Measurements from ENCODE around the gene DLGAP4. TPM values are rescaled to one million over a fixed set of nuclear protein-coding genes. Genes with fewer than 3 reads are reported as not detected.

Gene DLGAP4
- total and polyA plus RNA-seq, 10 of the 15 experiments (the other 5 are each of a cell fraction or from before 2014, with no cell fraction given): 0.42 to 43.3 (median 19.0) TPM

DNA sequence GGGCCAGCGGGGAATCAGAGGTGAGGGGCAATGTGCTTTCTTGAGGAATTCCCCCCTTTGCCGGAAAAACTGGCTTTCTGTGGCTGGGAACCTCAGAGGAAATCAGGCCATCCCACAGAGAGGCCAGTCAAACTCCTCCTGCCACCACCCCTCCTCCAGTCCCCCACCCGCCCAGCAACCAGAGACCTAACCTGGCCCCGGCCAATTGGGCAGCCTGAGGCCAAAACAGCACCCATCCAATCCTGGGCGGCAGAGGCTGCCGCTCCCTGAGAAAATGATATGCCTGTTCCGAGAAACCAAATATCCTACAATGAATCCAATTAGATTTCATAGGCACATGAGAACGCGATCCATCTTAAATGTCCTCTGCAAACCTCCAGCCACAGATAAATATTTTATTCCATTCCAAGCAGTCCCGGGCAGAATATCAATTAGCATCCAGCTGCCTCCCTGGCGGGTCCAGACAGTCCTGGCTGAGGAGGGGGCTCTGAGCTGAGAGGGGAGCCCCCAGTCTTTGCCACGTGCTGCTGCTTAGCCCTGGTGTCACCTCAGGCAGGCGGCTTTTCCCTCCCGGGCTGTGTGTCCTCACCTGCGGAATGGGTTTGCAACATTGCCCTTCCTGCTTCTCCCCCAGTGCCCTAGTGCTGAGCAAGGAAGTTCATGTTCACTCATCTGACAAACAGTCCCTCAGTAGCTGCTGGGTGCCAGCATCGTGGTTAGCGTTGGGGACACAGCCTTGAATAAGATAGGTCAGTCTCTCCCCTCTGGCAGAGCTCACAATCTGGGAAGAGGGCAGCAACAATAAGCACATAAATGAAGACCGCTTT lies 95.0 kb downstream of the DLGAP4 start (continued):
- no peak for TF ChIP-seq PAX8 (IDR thresholded peaks at IDR 0.05)

DNA sequence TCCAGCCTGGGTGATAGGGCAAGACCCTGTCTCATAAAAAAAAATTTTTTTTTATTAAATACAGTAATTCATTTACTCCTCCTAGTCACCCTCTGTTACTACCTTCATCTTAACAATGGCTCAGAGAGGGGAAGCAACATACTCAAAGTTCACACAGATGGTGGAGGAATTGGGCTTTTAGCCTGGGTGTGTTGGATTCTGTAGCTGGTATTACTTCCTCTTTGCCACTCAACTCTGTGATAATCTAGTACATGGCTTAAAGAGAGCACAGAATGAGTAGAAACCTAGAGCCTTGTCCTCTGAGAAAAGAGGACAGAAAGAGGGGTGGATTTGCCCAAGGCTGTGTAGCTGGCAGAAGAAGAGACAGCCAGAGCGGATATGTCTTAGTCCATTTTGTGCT lies 96.6 kb downstream of the DLGAP4 start:
- no peak overlapping the region for H3K4me2 ChIP-seq (ENCODE audit: control insufficient read depth, insufficient read depth)
- no peaks in the 10 kb centered on the region for H3K9me3 ChIP-seq (replicated peaks; ENCODE audit: control insufficient read depth, insufficient read depth, low read length)
- BruUV-seq (replicated peaks): no TSS peak
- 0% methylated on average over 1 of the region's 1 CpG for WGBS (ENCODE audit: insufficient coverage, insufficient replicate concordance, low lambda C conversion rate, missing lambda C conversion rate)
- ChIA-PET CTCF (no interaction called here), SMC1A (ENCODE audit: uncharacterized antibody, unreplicated experiment) (no interaction called here), RAD21 (ENCODE audit: unreplicated experiment) (no interaction called here), POLR2A (no interaction called here)
- no peaks in the 10 kb centered on the region for H3K27me3 ChIP-seq (replicated peaks in 1 of 2; ENCODE audit: control insufficient read depth in 2 of 2, insufficient read depth in 2 of 2, low read length in 1 of 2)
- in situ Hi-C loops (cut with MboI) (no loop called here), intact Hi-C loops (cut with micrococcal nuclease; ENCODE audit: unreplicated experiment) (no loop called here)
- no peaks in the 10 kb centered on the region for H3K79me2 ChIP-seq (ENCODE audit: control insufficient read depth, insufficient read depth, low read length)
- H3K27ac ChIP-seq (ENCODE audit: control insufficient read depth, insufficient read depth): no peak overlapping the region
- no peaks in the 10 kb centered on the region for H4K20me1 ChIP-seq (ENCODE audit: control insufficient read depth, insufficient read depth)
- 0 out of 3 replicates have a peak, but pooled peaks have one; percentile 26 for ATAC-seq
- no peaks in the 10 kb centered on the region for H3K4me1 ChIP-seq (ENCODE audit: control insufficient read depth, insufficient read depth, low read length)
- H3K4me3 ChIP-seq: no peak overlapping the region
- no peak overlapping the region for H3K9ac ChIP-seq (ENCODE audit: control insufficient read depth, insufficient read depth, low read length)
- no peak for DNase-seq (ENCODE audit: low read depth, low spot score)
- H3K36me3 ChIP-seq (ENCODE audit: control insufficient read depth in 2 of 2, insufficient read depth in 2 of 2, low read length in 1 of 2): no peaks in the 10 kb centered on the region
- H2AFZ ChIP-seq (ENCODE audit: control insufficient read depth, low read depth, low read length): no peak overlapping the region
- no peak for FAIRE-seq
- TF ChIP-seq ATF3 (IDR thresholded peaks at IDR 0.05; ENCODE audit: borderline replicate concordance, extremely low read depth, low read depth, low read length): no peak
- no peak for TF ChIP-seq EP300 (IDR thresholded peaks at IDR 0.05; ENCODE audit: borderline replicate concordance in 1 of 2, control insufficient read depth in 1 of 2, low read depth in 2 of 2, low read length in 2 of 2)
- TF ChIP-seq, protein P1, sequence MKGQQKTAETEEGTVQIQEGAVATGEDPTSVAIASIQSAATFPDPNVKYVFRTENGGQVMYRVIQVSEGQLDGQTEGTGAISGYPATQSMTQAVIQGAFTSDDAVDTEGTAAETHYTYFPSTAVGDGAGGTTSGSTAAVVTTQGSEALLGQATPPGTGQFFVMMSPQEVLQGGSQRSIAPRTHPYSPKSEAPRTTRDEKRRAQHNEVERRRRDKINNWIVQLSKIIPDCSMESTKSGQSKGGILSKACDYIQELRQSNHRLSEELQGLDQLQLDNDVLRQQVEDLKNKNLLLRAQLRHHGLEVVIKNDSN (IDR thresholded peaks at IDR 0.05; ENCODE audit: borderline replicate concordance, extremely low read length, insufficient read depth, low read depth, low read length): no peak
- TF ChIP-seq IKZF1 (conservative IDR thresholded peaks at IDR 0.05): no peak
- TF ChIP-seq SRF (IDR thresholded peaks at IDR 0.05; ENCODE audit: low read depth in 2 of 2, low read length in 2 of 2): no peak
- TF ChIP-seq CUX1 (IDR thresholded peaks at IDR 0.05; ENCODE audit: insufficient replicate concordance, low read depth, low read length): no peak
- TF ChIP-seq NFYA (IDR thresholded peaks at IDR 0.05; ENCODE audit: borderline replicate concordance, low read depth, low read length): no peak
- TF ChIP-seq RUNX3 (IDR thresholded peaks at IDR 0.05; ENCODE audit: low read length): no peak
- TF ChIP-seq, protein P2, sequence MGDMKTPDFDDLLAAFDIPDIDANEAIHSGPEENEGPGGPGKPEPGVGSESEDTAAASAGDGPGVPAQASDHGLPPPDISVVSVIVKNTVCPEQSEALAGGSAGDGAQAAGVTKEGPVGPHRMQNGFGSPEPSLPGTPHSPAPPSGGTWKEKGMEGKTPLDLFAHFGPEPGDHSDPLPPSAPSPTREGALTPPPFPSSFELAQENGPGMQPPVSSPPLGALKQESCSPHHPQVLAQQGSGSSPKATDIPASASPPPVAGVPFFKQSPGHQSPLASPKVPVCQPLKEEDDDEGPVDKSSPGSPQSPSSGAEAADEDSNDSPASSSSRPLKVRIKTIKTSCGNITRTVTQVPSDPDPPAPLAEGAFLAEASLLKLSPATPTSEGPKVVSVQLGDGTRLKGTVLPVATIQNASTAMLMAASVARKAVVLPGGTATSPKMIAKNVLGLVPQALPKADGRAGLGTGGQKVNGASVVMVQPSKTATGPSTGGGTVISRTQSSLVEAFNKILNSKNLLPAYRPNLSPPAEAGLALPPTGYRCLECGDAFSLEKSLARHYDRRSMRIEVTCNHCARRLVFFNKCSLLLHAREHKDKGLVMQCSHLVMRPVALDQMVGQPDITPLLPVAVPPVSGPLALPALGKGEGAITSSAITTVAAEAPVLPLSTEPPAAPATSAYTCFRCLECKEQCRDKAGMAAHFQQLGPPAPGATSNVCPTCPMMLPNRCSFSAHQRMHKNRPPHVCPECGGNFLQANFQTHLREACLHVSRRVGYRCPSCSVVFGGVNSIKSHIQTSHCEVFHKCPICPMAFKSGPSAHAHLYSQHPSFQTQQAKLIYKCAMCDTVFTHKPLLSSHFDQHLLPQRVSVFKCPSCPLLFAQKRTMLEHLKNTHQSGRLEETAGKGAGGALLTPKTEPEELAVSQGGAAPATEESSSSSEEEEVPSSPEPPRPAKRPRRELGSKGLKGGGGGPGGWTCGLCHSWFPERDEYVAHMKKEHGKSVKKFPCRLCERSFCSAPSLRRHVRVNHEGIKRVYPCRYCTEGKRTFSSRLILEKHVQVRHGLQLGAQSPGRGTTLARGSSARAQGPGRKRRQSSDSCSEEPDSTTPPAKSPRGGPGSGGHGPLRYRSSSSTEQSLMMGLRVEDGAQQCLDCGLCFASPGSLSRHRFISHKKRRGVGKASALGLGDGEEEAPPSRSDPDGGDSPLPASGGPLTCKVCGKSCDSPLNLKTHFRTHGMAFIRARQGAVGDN (IDR thresholded peaks at IDR 0.05): no peak

Data from GM12878 (cell line).